ENCODE results near the gene CLMP. TPM values are rescaled to one million over a fixed set of nuclear protein-coding genes. Genes with fewer than 3 reads are reported as not detected.
"Not testable (repeated sequence)": the region's sequence is repeated elsewhere in the genome, so short reads cannot be mapped to it uniquely, and the experiment has no call there.

Gene CLMP
- total and polyA plus RNA-seq, 2 donors: 0.80 to 1.1 TPM

DNA sequence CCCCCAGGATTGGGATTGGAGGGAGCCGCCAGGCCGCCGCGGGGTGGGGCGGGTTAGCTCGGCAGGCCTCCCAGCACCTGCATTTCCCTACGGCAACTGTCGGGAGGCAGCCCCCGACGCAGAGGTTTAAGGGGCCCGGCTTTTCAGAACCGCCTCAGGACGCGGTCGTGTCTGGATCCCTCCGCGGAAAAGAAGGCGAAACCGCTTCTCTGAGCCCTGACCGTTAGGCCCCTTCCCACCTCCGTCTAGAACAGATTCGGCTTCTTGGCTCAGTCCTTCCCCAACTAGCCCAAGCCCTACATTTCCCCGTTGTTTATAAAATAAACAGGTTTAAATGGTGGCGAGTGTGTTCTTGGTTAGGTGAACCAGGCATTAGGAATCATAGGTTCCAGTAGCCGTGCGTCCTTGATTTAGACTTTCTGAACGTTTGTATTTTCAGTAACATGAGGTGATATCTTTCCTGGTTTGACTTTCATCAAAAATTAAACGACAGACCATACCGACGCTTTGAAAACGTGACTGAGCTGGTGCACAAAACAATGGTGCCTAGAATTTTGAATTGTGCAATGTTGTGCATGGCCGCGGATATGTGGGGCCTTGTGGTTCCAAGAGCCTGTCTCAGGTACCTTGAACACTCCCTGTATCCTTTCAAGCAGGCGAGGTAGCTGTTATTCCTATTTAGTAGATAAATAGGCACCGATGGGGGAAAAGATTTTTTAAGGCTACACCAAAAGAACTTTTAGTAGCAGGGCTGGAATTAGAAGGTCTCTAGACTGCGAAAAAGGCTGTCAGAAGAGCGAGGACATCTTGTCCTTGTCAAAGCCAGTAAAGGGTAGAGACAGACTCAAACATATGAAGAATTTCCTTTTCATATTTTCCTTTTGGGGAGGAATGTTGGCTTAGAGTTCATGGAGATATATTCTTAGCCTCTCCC, 131.9 kb downstream of the CLMP start:
- Histone ChIP-seq H3K9me3 (ENCODE audit: control insufficient read depth in 2 of 2, insufficient read depth in 1 of 2, low read length in 1 of 2) (no peaks in the 10 kb centered on the region), H3K27ac (ENCODE audit: low read depth in 1 of 2, low read length in 1 of 2) (peak overlapping the region; percentile 99 to 100), H3K4me3 (ENCODE audit: low read length in 2 of 2) (peak overlapping the region; percentile 91 to 98), H3K36me3 (ENCODE audit: control insufficient read depth in 2 of 2, insufficient read depth in 2 of 2, low read length in 1 of 2) (peaks cover 25 to 35% of the 10 kb centered on the region in 2 donors), H3K4me1 (ENCODE audit: control insufficient read depth in 2 of 2, insufficient read depth in 2 of 2, low read length in 2 of 2) (peaks cover 21 to 37% of the 10 kb centered on the region in 2 donors), H3K27me3 (ENCODE audit: control insufficient read depth in 2 of 2, insufficient read depth in 1 of 2, low read length in 1 of 2) (no peaks in the 10 kb centered on the region)
- 4% methylated on average over 37 of the region's 37 CpGs for whole genome bisulfite sequencing
- peak in 7 of 9 donors; percentile 65 to 90 (median 74) for DNase-seq (ENCODE audit: low read depth in 6 of 9, low spot score in 9 of 9)

DNA sequence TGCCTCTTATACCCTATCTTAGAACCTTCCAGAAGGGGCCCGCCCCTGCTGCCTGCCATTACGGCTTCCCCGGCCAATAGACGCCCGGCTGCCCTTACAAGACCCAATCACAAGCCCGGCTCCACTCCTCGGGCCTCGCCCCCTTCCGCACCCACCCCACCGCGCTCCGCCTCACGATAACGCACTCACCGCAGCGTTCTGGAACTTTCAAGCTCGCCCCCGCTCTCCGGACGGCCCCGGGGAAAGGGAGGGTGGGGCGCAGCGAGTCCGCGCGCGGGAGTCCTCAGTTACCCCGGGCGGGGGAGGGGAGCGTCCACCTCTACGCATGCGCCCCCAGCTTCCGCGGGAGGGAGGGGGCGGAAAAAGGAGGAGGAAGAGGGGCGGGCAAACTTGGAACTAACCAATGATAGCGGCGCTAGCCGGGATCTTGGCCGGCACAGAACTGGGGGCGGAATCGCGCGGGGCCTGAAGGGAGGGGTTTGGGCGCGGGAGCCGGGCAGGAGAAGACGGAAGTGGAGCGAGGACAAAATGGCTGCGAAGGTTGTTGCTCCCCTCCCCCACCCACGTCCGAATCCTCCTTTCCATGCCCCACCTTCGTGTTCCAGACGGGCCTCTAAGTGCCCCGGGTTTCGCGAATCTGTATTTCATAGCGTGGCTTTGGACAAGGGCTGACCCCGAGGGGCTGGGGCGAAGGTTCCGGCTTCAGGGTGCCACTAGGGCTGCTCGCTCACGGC, 132.7 kb downstream of the CLMP start:
- Histone ChIP-seq H3K36me3 (ENCODE audit: control insufficient read depth in 2 of 2, insufficient read depth in 2 of 2, low read length in 1 of 2) (peaks cover 33 to 43% of the 10 kb centered on the region in 2 donors), H3K4me1 (ENCODE audit: control insufficient read depth in 2 of 2, insufficient read depth in 2 of 2, low read length in 2 of 2) (peaks cover 27 to 42% of the 10 kb centered on the region in 2 donors), H3K9me3 (ENCODE audit: control insufficient read depth in 2 of 2, insufficient read depth in 1 of 2, low read length in 1 of 2) (no peaks in the 10 kb centered on the region), H3K27ac (ENCODE audit: low read depth in 1 of 2, low read length in 1 of 2) (peak overlapping the region; percentile 99 to 100), H3K27me3 (ENCODE audit: control insufficient read depth in 2 of 2, insufficient read depth in 1 of 2, low read length in 1 of 2) (no peaks in the 10 kb centered on the region), H3K4me3 (ENCODE audit: low read length in 2 of 2) (peak overlapping the region; percentile 91 to 98)
- under 1% methylated on average over 63 of the region's 63 CpGs for whole genome bisulfite sequencing
- DNase-seq (ENCODE audit: low read depth in 6 of 9, low spot score in 9 of 9): peak; percentile 95 to 100 (median 98)

DNA sequence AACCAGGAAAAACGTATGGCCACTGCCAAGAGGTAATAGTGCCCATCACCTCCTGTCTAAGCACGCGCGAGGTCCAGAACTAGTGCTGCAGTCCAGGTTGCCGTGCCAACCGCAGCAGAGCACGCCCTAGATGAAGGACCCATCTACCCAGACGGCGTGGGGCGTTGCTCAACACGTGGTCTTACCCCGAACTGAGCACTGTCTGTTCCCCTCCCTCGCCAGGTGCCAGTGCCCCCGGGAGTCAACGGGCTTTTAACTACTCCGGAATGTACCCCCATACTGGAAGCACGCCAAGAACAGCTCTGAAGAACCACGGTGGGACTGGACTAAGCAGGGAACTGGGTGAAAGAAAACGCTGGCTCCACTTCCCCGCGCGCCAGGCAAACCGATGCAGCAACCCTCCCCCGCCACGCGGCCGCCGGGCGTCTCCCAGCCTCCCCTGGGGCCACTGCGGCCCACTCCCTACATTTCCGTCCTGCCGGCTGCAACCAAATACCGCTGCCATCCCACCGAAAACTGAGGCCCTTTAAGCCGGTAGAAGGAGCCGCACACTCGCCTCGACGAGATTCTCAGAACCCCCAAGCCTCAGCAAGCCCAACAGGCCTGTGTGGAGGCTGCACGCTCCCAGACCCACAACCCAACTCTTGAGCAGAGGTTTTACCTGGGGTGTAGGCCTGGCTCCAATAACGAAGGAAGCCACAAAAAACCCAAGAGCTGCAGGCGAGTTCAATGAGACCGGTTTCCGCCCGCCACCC, 133.5 kb downstream of the CLMP start, which contains the start of gene HSPA8:
Gene HSPA8, minus strand, starts transcription at position 734 of the 755 bp plus-strand sequence. CDS start 812 bp downstream, outside the sequence.
- H3K4me1 ChIP-seq (ENCODE audit: control insufficient read depth in 2 of 2, insufficient read depth in 2 of 2, low read length in 2 of 2): peaks cover 27 to 42% of the 10 kb centered on the region in 2 donors
- peaks cover 41 to 51% of the 10 kb centered on the region in 2 donors for H3K36me3 ChIP-seq (ENCODE audit: control insufficient read depth in 2 of 2, insufficient read depth in 2 of 2, low read length in 1 of 2)

DNA sequence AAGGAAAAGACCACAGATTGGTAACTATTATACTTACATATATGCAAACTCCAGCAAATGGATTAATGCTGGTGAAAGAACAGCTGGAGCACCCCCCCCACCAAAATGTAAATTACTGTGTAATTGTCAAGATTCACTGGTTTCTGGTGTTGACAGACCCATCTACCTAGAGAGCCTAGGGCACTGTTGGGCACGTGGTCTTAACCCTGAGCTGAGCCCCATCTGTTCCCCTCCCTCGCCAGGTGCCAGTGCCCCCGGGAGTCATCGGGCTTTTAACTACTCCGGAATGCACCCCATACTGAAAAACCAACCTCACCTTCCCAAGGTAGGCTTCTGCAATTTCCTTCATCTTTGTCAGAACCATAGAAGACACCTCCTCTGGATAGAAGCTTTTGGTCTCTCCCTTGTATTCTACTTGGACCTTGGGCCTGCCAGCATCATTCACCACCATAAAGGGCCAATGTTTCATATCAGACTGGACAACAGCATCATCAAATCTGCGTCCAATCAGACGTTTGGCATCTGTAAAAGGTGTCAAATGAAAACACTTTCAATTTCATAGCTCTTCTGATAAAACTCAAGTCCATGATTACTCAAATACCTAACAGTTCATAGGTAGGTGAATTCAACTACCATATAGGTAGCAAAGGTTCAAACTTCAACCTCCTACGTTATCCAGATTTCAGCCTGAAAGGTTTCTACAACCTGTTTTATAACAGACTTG, 134.6 kb downstream of the CLMP start:
- no peaks in the 10 kb centered on the region for H3K9me3 ChIP-seq (ENCODE audit: control insufficient read depth in 2 of 2, insufficient read depth in 1 of 2, low read length in 1 of 2)
- H3K4me1 ChIP-seq (ENCODE audit: control insufficient read depth in 2 of 2, insufficient read depth in 2 of 2, low read length in 2 of 2): peaks cover 27 to 42% of the 10 kb centered on the region in 2 donors
- H3K36me3 ChIP-seq (ENCODE audit: control insufficient read depth in 2 of 2, insufficient read depth in 2 of 2, low read length in 1 of 2): peaks cover 50 to 62% of the 10 kb centered on the region in 2 donors
- peak overlapping the region in 1 of 2 donors; percentile 99 for H3K27ac ChIP-seq (ENCODE audit: low read depth in 1 of 2, low read length in 1 of 2)
- H3K27me3 ChIP-seq (ENCODE audit: control insufficient read depth in 2 of 2, insufficient read depth in 1 of 2, low read length in 1 of 2): no peaks in the 10 kb centered on the region
- 2% methylated on average over 8 of the region's 8 CpGs for WGBS
- peak in 2 of 9 donors; percentile 27 to 45 for DNase-seq (ENCODE audit: low read depth in 6 of 9, low spot score in 9 of 9)
- H3K4me3 ChIP-seq (ENCODE audit: low read length in 2 of 2): peak overlapping the region; percentile 91 to 98

More for the DNA sequence above, 133.5 kb downstream of the CLMP start, which contains the start of gene HSPA8:
- peak in 6 of 9 donors; percentile 41 to 76 (median 60) for DNase-seq (ENCODE audit: low read depth in 6 of 9, low spot score in 9 of 9)
- H3K27ac ChIP-seq (ENCODE audit: low read depth in 1 of 2, low read length in 1 of 2): peak within 1 kb of the TSS; percentile 99 to 100
- no peaks in the 10 kb centered on the region for H3K9me3 ChIP-seq (ENCODE audit: control insufficient read depth in 2 of 2, insufficient read depth in 1 of 2, low read length in 1 of 2)
- under 1% methylated on average over 45 of the region's 45 CpGs for WGBS
- peak within 1 kb of the TSS; percentile 91 to 98 for H3K4me3 ChIP-seq (ENCODE audit: low read length in 2 of 2)
- H3K27me3 ChIP-seq (ENCODE audit: control insufficient read depth in 2 of 2, insufficient read depth in 1 of 2, low read length in 1 of 2): no peaks in the 10 kb centered on the region

DNA sequence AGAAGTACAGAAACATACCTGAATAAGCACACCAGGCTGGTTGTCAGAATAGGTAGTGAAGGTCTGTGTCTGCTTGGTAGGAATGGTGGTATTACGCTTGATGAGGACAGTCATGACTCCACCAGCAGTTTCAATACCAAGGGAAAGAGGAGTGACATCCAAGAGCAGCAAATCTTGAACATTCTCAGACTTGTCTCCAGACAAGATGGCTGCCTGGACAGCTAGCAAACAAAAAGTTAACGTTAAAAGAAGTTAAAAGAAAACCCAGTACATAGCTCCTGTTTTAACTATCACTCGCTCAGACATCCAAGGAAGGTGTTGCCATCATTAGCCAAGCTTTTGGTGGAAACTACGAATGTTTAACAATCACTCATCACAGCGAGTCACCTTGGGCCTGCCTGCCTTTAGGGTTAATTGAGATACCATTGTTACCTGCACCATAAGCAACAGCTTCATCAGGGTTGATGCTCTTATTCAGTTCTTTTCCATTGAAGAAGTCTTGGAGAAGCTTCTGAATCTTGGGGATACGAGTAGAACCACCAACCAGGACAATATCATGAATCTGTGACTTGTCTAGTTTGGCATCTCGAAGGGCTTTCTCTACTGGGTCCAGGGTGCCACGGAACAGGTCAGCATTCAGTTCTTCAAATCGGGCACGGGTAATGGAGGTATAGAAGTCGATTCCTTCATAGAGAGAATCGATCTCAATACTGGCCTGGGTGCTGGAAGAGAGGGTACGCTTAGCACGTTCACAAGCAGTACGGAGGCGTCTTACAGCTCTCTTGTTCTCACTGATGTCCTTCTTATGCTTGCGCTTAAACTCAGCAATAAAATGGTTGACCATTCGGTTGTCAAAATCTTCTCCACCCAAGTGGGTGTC, 135.8 kb downstream of the CLMP start:
- DNase-seq (ENCODE audit: low read depth in 6 of 9, low spot score in 9 of 9); H3K27me3 ChIP-seq (ENCODE audit: control insufficient read depth in 2 of 2, insufficient read depth in 1 of 2, low read length in 1 of 2); H3K9me3 ChIP-seq (ENCODE audit: control insufficient read depth in 2 of 2, insufficient read depth in 1 of 2, low read length in 1 of 2): not testable (repeated sequence)
- WGBS: 59% methylated on average over 18 of the region's 18 CpGs
- Histone ChIP-seq H3K27ac (ENCODE audit: low read depth in 1 of 2, low read length in 1 of 2) (peak overlapping the region in 1 of 2 donors; percentile 42), H3K4me1 (ENCODE audit: control insufficient read depth in 2 of 2, insufficient read depth in 2 of 2, low read length in 2 of 2) (peaks cover 23 to 31% of the 10 kb centered on the region in 2 donors), H3K36me3 (ENCODE audit: control insufficient read depth in 2 of 2, insufficient read depth in 2 of 2, low read length in 1 of 2) (peaks cover 59 to 66% of the 10 kb centered on the region in 2 donors), H3K4me3 (ENCODE audit: low read length in 2 of 2) (peak overlapping the region; percentile 91 to 98)

DNA sequence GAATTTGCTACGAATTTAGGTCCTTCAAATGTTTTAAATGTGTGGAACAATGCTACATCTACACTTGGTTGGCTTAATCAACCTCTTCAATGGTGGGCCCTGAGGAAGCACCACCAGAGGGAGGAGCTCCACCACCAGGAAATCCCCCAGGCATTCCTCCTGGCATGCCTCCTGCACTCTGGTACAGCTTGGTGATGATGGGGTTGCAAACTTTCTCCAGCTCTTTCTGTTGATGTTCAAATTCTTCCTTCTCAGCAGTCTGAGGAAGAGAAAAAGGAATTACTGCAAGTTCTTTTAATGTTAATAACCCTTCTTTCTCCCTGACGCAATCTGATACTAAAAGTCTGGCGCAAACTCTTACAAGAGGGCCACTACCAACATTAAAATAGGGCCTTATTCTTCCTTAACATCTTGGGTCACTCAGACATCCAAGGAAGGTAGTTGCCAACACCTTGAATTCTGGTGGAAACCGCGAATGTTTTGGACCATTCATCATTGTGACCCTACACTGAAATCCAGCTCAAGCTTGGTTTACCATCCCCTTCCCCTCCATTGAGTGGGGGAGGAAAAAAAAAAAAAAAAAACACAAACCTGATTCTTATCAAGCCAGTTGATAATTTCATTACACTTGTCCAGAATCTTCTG, 137.3 kb downstream of the CLMP start:
- 92% methylated on average over 5 of the region's 5 CpGs for WGBS
- no peak overlapping the region for H3K27ac ChIP-seq (ENCODE audit: low read depth in 1 of 2, low read length in 1 of 2)

DNA sequence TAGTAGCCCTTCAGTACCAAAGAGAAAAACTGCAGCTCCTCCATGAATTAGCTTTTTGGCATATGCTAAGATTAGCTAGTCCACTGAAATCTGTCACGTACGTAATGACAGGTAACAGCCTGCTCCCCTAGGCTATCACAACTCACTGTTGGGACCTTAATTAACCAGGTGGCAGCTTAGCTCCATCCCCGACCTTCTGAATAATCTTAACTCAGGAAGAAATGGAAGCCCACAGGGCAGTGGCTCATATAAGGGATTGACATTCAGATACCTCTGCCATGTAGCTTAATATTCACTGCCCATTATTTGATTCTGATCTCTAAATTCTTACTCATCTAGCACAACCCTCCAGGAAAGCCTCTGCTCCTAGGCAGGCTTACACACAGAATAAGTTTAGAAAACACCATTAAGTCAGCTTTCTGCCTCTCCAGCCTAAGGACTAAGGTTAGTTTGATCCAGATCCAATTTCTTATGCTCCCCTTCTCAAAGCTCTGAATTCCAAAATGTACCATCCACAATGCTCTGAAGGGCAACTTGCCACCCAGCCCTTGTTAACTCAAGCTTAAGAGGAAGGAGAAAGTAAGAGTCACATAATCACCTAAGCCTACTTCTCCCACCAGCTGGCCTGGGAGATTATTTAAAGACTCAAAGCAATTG, 138.1 kb downstream of the CLMP start:
- Histone ChIP-seq H3K9me3 (ENCODE audit: control insufficient read depth in 2 of 2, insufficient read depth in 1 of 2, low read length in 1 of 2) (no peaks in the 10 kb centered on the region), H3K27me3 (ENCODE audit: control insufficient read depth in 2 of 2, insufficient read depth in 1 of 2, low read length in 1 of 2) (no peaks in the 10 kb centered on the region), H3K4me3 (ENCODE audit: low read length in 2 of 2) (no peak overlapping the region), H3K27ac (ENCODE audit: low read depth in 1 of 2, low read length in 1 of 2) (peak overlapping the region in 1 of 2 donors; percentile 7), H3K4me1 (ENCODE audit: control insufficient read depth in 2 of 2, insufficient read depth in 2 of 2, low read length in 2 of 2) (peaks cover 18 to 28% of the 10 kb centered on the region in 2 donors), H3K36me3 (ENCODE audit: control insufficient read depth in 2 of 2, insufficient read depth in 2 of 2, low read length in 1 of 2) (peaks cover 75 to 78% of the 10 kb centered on the region in 2 donors)
- WGBS: 90% methylated on average over 3 of the region's 3 CpGs
- no peak for DNase-seq (ENCODE audit: low read depth in 6 of 9, low spot score in 9 of 9)

More for the DNA sequence above, 137.3 kb downstream of the CLMP start:
- no peak for DNase-seq (ENCODE audit: low read depth in 6 of 9, low spot score in 9 of 9)
- H3K4me3 ChIP-seq (ENCODE audit: low read length in 2 of 2): no peak overlapping the region
- no peaks in the 10 kb centered on the region for H3K9me3 ChIP-seq (ENCODE audit: control insufficient read depth in 2 of 2, insufficient read depth in 1 of 2, low read length in 1 of 2)
- H3K36me3 ChIP-seq (ENCODE audit: control insufficient read depth in 2 of 2, insufficient read depth in 2 of 2, low read length in 1 of 2): peaks cover 72 to 77% of the 10 kb centered on the region in 2 donors
- no peaks in the 10 kb centered on the region for H3K27me3 ChIP-seq (ENCODE audit: control insufficient read depth in 2 of 2, insufficient read depth in 1 of 2, low read length in 1 of 2)
- peaks cover 18 to 28% of the 10 kb centered on the region in 2 donors for H3K4me1 ChIP-seq (ENCODE audit: control insufficient read depth in 2 of 2, insufficient read depth in 2 of 2, low read length in 2 of 2)
